GM12878 (cell line): ENCODE data around the gene CDC45. TPM values are rescaled to one million over a fixed set of nuclear protein-coding genes. Genes with fewer than 3 reads are reported as not detected.

Experiments used
- ATAC-seq: fragments of 200-7000 bp; cut with Tn5 transposase; 3 replicates; pipeline ENCODE4 v1.9.1; 2020; ENCODE audit warnings: mild to moderate bottlenecking, moderate library complexity
- BruUV-seq: library from RNA; stranded (reverse); fragments of 400-500 nt; replicated peaks from 2 replicates; lab custom pipeline; 2021; lab: Mats Ljungman, UMichigan
- CTCF ChIA-PET: fragments of 300-600 bp; sonication (Branson Sonifier 250); formaldehyde crosslinking; extraction: SDS; loops from one replicate; lab custom pipeline; 2021; ENCODE audit warnings: inconsistent platforms; lab: Yijun Ruan, JAX
- POLR2A ChIA-PET: fragments of 350-600 bp; formaldehyde crosslinking; extraction: SDS; loops from one replicate; lab custom pipeline; 2021; ENCODE audit warnings: inconsistent platforms; lab: Charles Lee
- RAD21 ChIA-PET: fragments of 300-600 bp; sonication (Branson Sonifier 250); formaldehyde crosslinking; loops from one replicate; lab custom pipeline; 2023; ENCODE audit warnings: antibody characterized with exemption; ENCODE audit not compliant: unreplicated experiment; lab: Charles Lee
- SMC1A ChIA-PET: fragments of 300-600 bp; sonication (Branson Sonifier 250); formaldehyde crosslinking; loops from one replicate; lab custom pipeline; 2023; ENCODE audit not compliant: unreplicated experiment, uncharacterized antibody; lab: Charles Lee
- DNase-seq: peaks from one replicate; pipeline ENCODE4 v3.0.0-alpha.2; 2011; ENCODE audit warnings: low read depth, low spot score
- FAIRE-seq: peaks from 3 replicates; lab custom pipeline; 2011; peaks lifted over from hg19 to GRCh38; lab: Jason Lieb, UNC
- H2AFZ ChIP-seq: 2 replicates; pipeline ENCODE4 v1.6.0; 2011; ENCODE audit warnings: low read depth, low read length, control low read depth; ENCODE audit not compliant: control insufficient read depth
- H3K27ac ChIP-seq: 2 replicates; pipeline ENCODE4 v1.5.1; 2011; ENCODE audit warnings: control low read depth; ENCODE audit not compliant: control insufficient read depth, insufficient read depth
- H3K27me3 ChIP-seq, 2 experiments: replicated peaks in 1 of 2; 2 replicates each; pipeline versions ENCODE4 v1.6.0 to v1.6.1; 2011; ENCODE audit warnings: low read length in 1 of 2; ENCODE audit not compliant: control insufficient read depth in 2 of 2, insufficient read depth in 2 of 2
- H3K36me3 ChIP-seq, 2 experiments: 2 replicates each; pipeline ENCODE4 v1.5.1; 2011; ENCODE audit warnings: low read length in 1 of 2; ENCODE audit not compliant: control insufficient read depth in 2 of 2, insufficient read depth in 2 of 2
- H3K4me1 ChIP-seq: 2 replicates; pipeline ENCODE4 v1.6.1; 2011; ENCODE audit warnings: mild to moderate bottlenecking, low read length, moderate library complexity, mixed read lengths; ENCODE audit not compliant: control insufficient read depth, insufficient read depth
- H3K4me2 ChIP-seq: 2 replicates; pipeline ENCODE4 v1.6.0; 2011; ENCODE audit warnings: control low read depth; ENCODE audit not compliant: control insufficient read depth, insufficient read depth
- H3K4me3 ChIP-seq: fragments of 200-600 bp; sonication (generic); 2 replicates; pipeline ENCODE4 v1.5.1; 2016
- H3K79me2 ChIP-seq: 2 replicates; pipeline ENCODE4 v1.6.0; 2011; ENCODE audit warnings: low read length; ENCODE audit not compliant: control insufficient read depth, insufficient read depth
- H3K9ac ChIP-seq: 2 replicates; pipeline ENCODE4 v1.8.0; 2011; ENCODE audit warnings: low read length, control low read depth, mixed read lengths; ENCODE audit not compliant: control insufficient read depth, insufficient read depth
- H3K9me3 ChIP-seq: replicated peaks from 3 replicates; pipeline ENCODE4 v1.5.1; 2011; ENCODE audit warnings: mild to moderate bottlenecking, low read length; ENCODE audit not compliant: control insufficient read depth, insufficient read depth
- H4K20me1 ChIP-seq: 2 replicates; pipeline ENCODE4 v1.6.0; 2011; ENCODE audit not compliant: control insufficient read depth, insufficient read depth
- CBX3 ChIP-seq: fragments of 200-600 bp; sonication (generic); IDR thresholded peaks from 2 replicates; pipeline ENCODE4 v1.6.1; 2016; ENCODE audit warnings: low read depth, borderline replicate concordance
- E2F4 ChIP-seq: IDR thresholded peaks from 2 replicates; pipeline ENCODE4 v1.6.1; 2012; ENCODE audit warnings: low read depth, low read length, improper control_type of control experiment
- GABPA ChIP-seq: IDR thresholded peaks from 2 replicates; pipeline ENCODE4 v1.6.1; 2014; ENCODE audit warnings: antibody characterized with exemption, low read depth, mild to moderate bottlenecking, inconsistent platforms
- KLF5 ChIP-seq: fragments of 450-650 bp; IDR thresholded peaks from 2 replicates; pipeline ENCODE4 v1.6.1; 2014; ENCODE audit warnings: mild to moderate bottlenecking; ENCODE audit not compliant: partially characterized antibody
- MTA3 ChIP-seq: IDR thresholded peaks from 2 replicates; pipeline ENCODE4 v1.6.1; 2012; ENCODE audit warnings: low read length, inconsistent platforms, borderline replicate concordance
- NRF1 ChIP-seq: conservative IDR thresholded peaks from 2 replicates; pipeline ENCODE4 v1.6.1; 2011; ENCODE audit warnings: mild to moderate bottlenecking, low read depth, low read length, improper control_type of control experiment
- SIN3A ChIP-seq: IDR thresholded peaks from 2 replicates; pipeline ENCODE4 v1.6.1; 2012; ENCODE audit warnings: low read depth, low read length, improper control_type of control experiment
- STAT1 ChIP-seq: fragments of 450-650 bp; conservative IDR thresholded peaks from 2 replicates; pipeline ENCODE4 v1.6.1; 2014; ENCODE audit warnings: antibody characterized with exemption, mild to moderate bottlenecking
- TCF7 ChIP-seq: IDR thresholded peaks from 2 replicates; pipeline ENCODE4 v1.6.1; 2014; ENCODE audit warnings: antibody characterized with exemption, borderline replicate concordance
- ZBTB40 ChIP-seq: fragments of 450-650 bp; IDR thresholded peaks from 2 replicates; pipeline ENCODE4 v1.6.1; 2016; ENCODE audit warnings: mild to moderate bottlenecking, moderate library complexity, borderline replicate concordance
- ZNF217 ChIP-seq: fragments of 450-650 bp; IDR thresholded peaks from 2 replicates; pipeline ENCODE4 v1.6.1; 2017; ENCODE audit warnings: antibody characterized with exemption, mild to moderate bottlenecking
- ZNF384 ChIP-seq: IDR thresholded peaks from 2 replicates; pipeline ENCODE4 v1.6.1; 2012; ENCODE audit warnings: low read depth, mild to moderate bottlenecking, low read length, improper control_type of control experiment, borderline replicate concordance
- ZZZ3 ChIP-seq: IDR thresholded peaks from 2 replicates; pipeline ENCODE4 v1.6.1; 2011; ENCODE audit warnings: low read depth; ENCODE audit not compliant: control insufficient read depth, insufficient read length
- WGBS: methylation state at CpG from one replicate; pipeline ENCODE4 v1.1.6; 2016; ENCODE audit warnings: low lambda C conversion rate; ENCODE audit not compliant: insufficient replicate concordance, insufficient coverage; ENCODE audit errors: missing lambda C conversion rate; 5-methylcytosine and 5-hydroxymethylcytosine counted together
- in situ Hi-C: fragments of 300-500 bp; cut with MboI; formaldehyde crosslinking; loops from 9 replicates; pipeline ENCODE4 v1.14.3; 2018; ENCODE audit warnings: mixed read lengths
- intact Hi-C: fragments of 100-400 bp; cut with micrococcal nuclease; formaldehyde crosslinking; loops from one replicate; pipeline ENCODE4 v1.14.2; 2022; ENCODE audit not compliant: unreplicated experiment
- polyA plus RNA-seq, 11 experiments: library from polyadenylated mRNA; depleted of rRNA in 4 of 11; unstranded in 6 of 11; stranded (reverse) in 5 of 11; fragments of >200 nt; fragmentation: Nextera tagmentation in 4 of 11; fragmentation: Illumina TruSeq in 1 of 11; extraction: Ambion mirVana in 4 of 11; extraction: Trizol in 1 of 11; gene quantifications; 1 replicate in 1 of 11; 2 replicates in 10 of 11; pipeline versions ENCODE4 v1.2.1 to v1.2.3, GENCODE V29; 2011 to 2016; ENCODE audit warnings: inconsistent platforms in 2 of 11, missing spikeins in 2 of 11, low read depth in 1 of 11
- total RNA-seq, 4 experiments: library from RNA; depleted of rRNA in 3 of 4; stranded (reverse); fragments of >200 nt in 3 of 4; fragmentation: Illumina TruSeq in 1 of 4; extraction: Trizol in 1 of 4; gene quantifications; 2 replicates each; pipeline versions ENCODE4 v1.2.1 to v1.2.3, GENCODE V29; 2013 to 2021
- TF ChIP-seq, protein P1 (sequence below): fragments of 450-650 bp; formaldehyde crosslinking; IDR thresholded peaks from 2 replicates; pipeline ENCODE4 v1.4.0; 2022; ENCODE audit warnings: mild to moderate bottlenecking, moderate library complexity

Gene CDC45
- total and polyA plus RNA-seq, 10 of the 15 experiments (the other 5 are each of a cell fraction or from before 2014, with no cell fraction given) = 40.8 to 88.5 (median 54.2) TPM

- DNase-seq = no peak
- no peaks in the 10 kb centered on the region for H4K20me1 ChIP-seq
- no peak overlapping the region for H3K27ac ChIP-seq
- WGBS = 85% methylated on average over 19 of the region's 19 CpGs
- FAIRE-seq = no peak
- TF ChIP-seq ZNF384 (no peak), E2F4 (no peak), NRF1 (no peak), ZNF217 (no peak), SIN3A (no peak), TCF7 (no peak), STAT1 (no peak), GABPA (no peak), MTA3 (no peak), ZBTB40 (no peak), CBX3 (no peak), ZZZ3 (no peak), KLF5 (no peak)
- TF ChIP-seq, protein P1, sequence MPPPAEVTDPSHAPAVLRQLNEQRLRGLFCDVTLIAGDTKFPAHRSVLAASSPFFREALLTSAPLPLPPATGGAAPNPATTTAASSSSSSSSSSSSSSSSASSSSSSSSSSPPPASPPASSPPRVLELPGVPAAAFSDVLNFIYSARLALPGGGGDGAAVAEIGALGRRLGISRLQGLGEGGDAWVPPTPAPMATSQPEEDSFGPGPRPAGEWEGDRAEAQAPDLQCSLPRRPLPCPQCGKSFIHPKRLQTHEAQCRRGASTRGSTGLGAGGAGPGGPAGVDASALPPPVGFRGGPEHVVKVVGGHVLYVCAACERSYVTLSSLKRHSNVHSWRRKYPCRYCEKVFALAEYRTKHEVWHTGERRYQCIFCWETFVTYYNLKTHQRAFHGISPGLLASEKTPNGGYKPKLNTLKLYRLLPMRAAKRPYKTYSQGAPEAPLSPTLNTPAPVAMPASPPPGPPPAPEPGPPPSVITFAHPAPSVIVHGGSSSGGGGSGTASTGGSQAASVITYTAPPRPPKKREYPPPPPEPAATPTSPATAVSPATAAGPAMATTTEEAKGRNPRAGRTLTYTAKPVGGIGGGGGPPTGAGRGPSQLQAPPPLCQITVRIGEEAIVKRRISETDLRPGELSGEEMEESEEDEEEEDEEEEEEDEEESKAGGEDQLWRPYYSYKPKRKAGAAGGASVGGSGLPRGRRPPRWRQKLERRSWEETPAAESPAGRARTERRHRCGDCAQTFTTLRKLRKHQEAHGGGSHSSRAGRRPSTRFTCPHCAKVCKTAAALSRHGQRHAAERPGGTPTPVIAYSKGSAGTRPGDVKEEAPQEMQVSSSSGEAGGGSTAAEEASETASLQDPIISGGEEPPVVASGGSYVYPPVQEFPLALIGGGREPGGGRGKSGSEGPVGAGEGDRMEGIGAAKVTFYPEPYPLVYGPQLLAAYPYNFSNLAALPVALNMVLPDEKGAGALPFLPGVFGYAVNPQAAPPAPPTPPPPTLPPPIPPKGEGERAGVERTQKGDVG = no peak
- POLR2A ChIA-PET = no interaction called here
- SMC1A ChIA-PET = no interaction called here
- H3K4me3 ChIP-seq = no peak overlapping the region
- no peaks in the 10 kb centered on the region for H3K9me3 ChIP-seq
- H3K4me2 ChIP-seq = no peak overlapping the region
- intact Hi-C loops (no loop called here), in situ Hi-C loops (loop anchor here (5.0 kb wide), 1 partner anchor 51 kb away; no protein-coding TSS in a partner anchor)
- peaks cover 6 to 20% of the 10 kb centered on the region in 2 experiments; a peak in 3 of 4 replicates for H3K36me3 ChIP-seq
- H2AFZ ChIP-seq = no peak overlapping the region
- no peak for ATAC-seq
- H3K9ac ChIP-seq = no peak overlapping the region
- RAD21 ChIA-PET = no interaction called here
- H3K79me2 ChIP-seq = no peaks in the 10 kb centered on the region
- no peaks in the 10 kb centered on the region for H3K4me1 ChIP-seq
- BruUV-seq = no TSS peak
- no peaks in the 10 kb centered on the region for H3K27me3 ChIP-seq
- CTCF ChIA-PET = no interaction called here
Observed at GRCh38 chr22:19516378-19517170, 36.9 kb downstream of the CDC45 start.
